Activated T-helper 1 cell treated with anti-CD3 and anti-CD28 coated beads, Interleukin-2, amount 50 U/mL, for 16 hours (primary cell): ENCODE results near the gene CYP4V2.
"Not testable (repeated sequence)": the region's sequence is repeated elsewhere in the genome, so short reads cannot be mapped to it uniquely, and the experiment has no call there.

ENCODE experiments used
- DNase-seq, 2 donors: peaks; one replicate each; pipeline ENCODE4 v3.0.0-alpha.2; 2020; ENCODE audit warnings: low read depth in 1 of 2, low spot score in 1 of 2

The CYP4V2 gene

GRCh38 chr4:186227744-186228513 lies 36.6 kb downstream of the CYP4V2 start:
- no peak for DNase-seq

GRCh38 chr4:186228514-186228894 lies 37.1 kb downstream of the CYP4V2 start:
- DNase-seq = no peak

- DNase-seq = no peak
These were observed 43.0 kb downstream of the CYP4V2 start for GRCh38 chr4:186234367-186234766.

GRCh38 chr4:186236126-186236525 lies 44.8 kb downstream of the CYP4V2 start:
- DNase-seq = no peak

GRCh38 chr4:186240452-186240847 lies 49.1 kb downstream of the CYP4V2 start:
- no peak for DNase-seq

- DNase-seq = no peak
These were observed 49.6 kb downstream of the CYP4V2 start for GRCh38 chr4:186240848-186241491.

- DNase-seq = no peak
These were observed 50.2 kb downstream of the CYP4V2 start for GRCh38 chr4:186241616-186242015.

- not testable (repeated sequence) for DNase-seq
These were observed 50.7 kb downstream of the CYP4V2 start for GRCh38 chr4:186242031-186242430.

- DNase-seq = no peak
These were observed 52.0 kb downstream of the CYP4V2 start for GRCh38 chr4:186243331-186243730.

- no peak for DNase-seq
These were observed 53.5 kb downstream of the CYP4V2 start for GRCh38 chr4:186244835-186245234.

- not testable (repeated sequence) for DNase-seq
These were observed 55.8 kb downstream of the CYP4V2 start for GRCh38 chr4:186247062-186247752.

- no peak for DNase-seq
These were observed 57.3 kb downstream of the CYP4V2 start for GRCh38 chr4:186248643-186249042.

- DNase-seq = no peak
These were observed 58.7 kb downstream of the CYP4V2 start for GRCh38 chr4:186249785-186250754.

- DNase-seq = no peak
These were observed 59.4 kb downstream of the CYP4V2 start for GRCh38 chr4:186250760-186251159.

GRCh38 chr4:186255122-186255521 lies 63.8 kb downstream of the CYP4V2 start:
- DNase-seq = no peak

GRCh38 chr4:186258216-186258811 lies 66.9 kb downstream of the CYP4V2 start:
- DNase-seq = no peak

- DNase-seq = no peak
These were observed 68.7 kb downstream of the CYP4V2 start for GRCh38 chr4:186260117-186260503.
